Thoracic aorta (tissue), 2 donors: ENCODE measurements around the gene TBX15. TPM values are rescaled to one million over a fixed set of nuclear protein-coding genes. Genes with fewer than 3 reads are reported as not detected.

Source experiments
- ATAC-seq: fragments of 150-250 bp; one replicate; pipeline ENCODE4 v1.8.0; 2017; ENCODE audit warnings: low read depth; ENCODE audit not compliant: insufficient number of reproducible peaks, low FRiP score
- DNase-seq: peaks from one replicate; pipeline ENCODE4 v3.0.0-alpha.2; 2020; ENCODE audit warnings: low spot score
- H3K27ac ChIP-seq, 2 donors: fragments of 200-600 bp; sonication (generic); 1 replicate in 1 of 2; 2 replicates in 1 of 2; pipeline ENCODE4 v1.5.1; 2016; ENCODE audit warnings: mild to moderate bottlenecking in 2 of 2, moderate library complexity in 2 of 2
- H3K27me3 ChIP-seq: fragments of 200-600 bp; sonication (generic); replicated peaks from 2 replicates; pipeline ENCODE4 v1.6.0; 2016; ENCODE audit warnings: mild to moderate bottlenecking; ENCODE audit not compliant: insufficient read depth
- H3K36me3 ChIP-seq: fragments of 200-600 bp; sonication (generic); one replicate; pipeline ENCODE4 v1.5.1; 2016
- H3K4me1 ChIP-seq, 2 donors: fragments of 200-600 bp; sonication (generic); 1 replicate in 1 of 2; 2 replicates in 1 of 2; pipeline versions ENCODE4 v1.5.1 to v1.6.0; 2016; ENCODE audit warnings: low read depth in 2 of 2, mild to moderate bottlenecking in 1 of 2; ENCODE audit not compliant: control insufficient read depth in 1 of 2
- H3K4me3 ChIP-seq: fragments of 200-600 bp; sonication (generic); 2 replicates; pipeline ENCODE4 v1.5.1; 2016; ENCODE audit warnings: mild to moderate bottlenecking
- H3K9me3 ChIP-seq: fragments of 200-600 bp; sonication (generic); 2 replicates; pipeline ENCODE4 v1.5.1; 2016
- CTCF ChIP-seq: fragments of 200-600 bp; sonication (generic); IDR thresholded peaks from one replicate; pipeline ENCODE4 v1.5.1; 2019; ENCODE audit warnings: antibody characterized with exemption
- total RNA-seq, 2 donors: library from RNA; depleted of rRNA; stranded (reverse); fragments of >200 nt; gene quantifications; one replicate each; pipeline versions ENCODE4 v1.1.0 to v1.2.3, GENCODE V29; 2016

Gene TBX15
- total RNA-seq, 2 donors from 2014 or later: 1.5 to 6.8 TPM

GRCh38 chr1:118992237-118992825 is 4.2 kb upstream of the TBX15 start:
- no peaks in the 10 kb centered on the region for H3K36me3 ChIP-seq
- no peak overlapping the region for H3K4me3 ChIP-seq
- no peak for TF ChIP-seq CTCF
- H3K27ac ChIP-seq: no peak overlapping the region
- H3K27me3 ChIP-seq: peaks cover 22% of the 10 kb centered on the region
- ATAC-seq: no peak
- no peak for DNase-seq
- no peaks in the 10 kb centered on the region for H3K9me3 ChIP-seq
- H3K4me1 ChIP-seq: peaks cover 9 to 17% of the 10 kb centered on the region in 2 donors

GRCh38 chr1:118991448-118991847 is 3.3 kb upstream of the TBX15 start:
- Histone ChIP-seq H3K27me3 (peaks cover 23% of the 10 kb centered on the region), H3K4me1 (peaks cover 13 to 25% of the 10 kb centered on the region in 2 donors), H3K36me3 (no peaks in the 10 kb centered on the region), H3K9me3 (no peaks in the 10 kb centered on the region), H3K27ac (no peak overlapping the region), H3K4me3 (no peak overlapping the region)
- DNase-seq (no peak), ATAC-seq (no peak)
- TF ChIP-seq CTCF: no peak

DNA sequence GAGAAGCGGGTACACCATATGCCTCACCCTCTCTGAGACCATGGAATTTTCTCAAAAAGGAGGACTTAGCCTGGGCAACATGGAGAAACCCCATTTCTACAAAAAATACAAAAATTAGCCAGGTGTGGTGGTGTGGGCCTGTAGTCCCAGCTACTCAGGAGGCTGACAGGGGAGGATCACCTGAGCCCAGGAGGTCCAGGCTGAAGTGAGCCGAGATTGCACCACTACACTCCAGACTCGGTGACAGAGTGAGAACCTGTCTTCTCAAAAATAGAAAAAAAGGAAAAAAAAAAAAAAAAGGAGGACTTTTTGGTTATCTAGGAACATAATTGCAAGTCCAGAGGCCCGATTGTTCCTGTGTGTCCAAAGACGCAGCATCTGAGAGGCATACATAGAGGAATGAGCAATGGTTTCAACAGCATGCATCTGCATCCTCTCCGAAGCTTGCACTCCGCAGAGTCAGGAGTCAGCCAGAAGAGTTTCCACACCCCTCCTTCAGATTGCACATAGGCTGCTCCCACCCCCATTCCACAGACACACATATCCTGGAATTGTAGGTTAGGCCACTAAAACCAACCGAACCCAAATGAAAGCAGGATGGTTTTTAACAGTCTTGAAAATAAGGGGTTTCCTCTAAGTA is 2.5 kb upstream of the TBX15 start:
- no peak for TF ChIP-seq CTCF
- no peak for ATAC-seq
- Histone ChIP-seq H3K27me3 (peaks cover 31% of the 10 kb centered on the region), H3K9me3 (no peaks in the 10 kb centered on the region), H3K4me1 (peaks cover 15 to 25% of the 10 kb centered on the region in 2 donors), H3K36me3 (no peaks in the 10 kb centered on the region), H3K4me3 (no peak overlapping the region), H3K27ac (no peak overlapping the region)
- DNase-seq: no peak

GRCh38 chr1:118989878-118990378 is 1.8 kb upstream of the TBX15 start:
- peaks cover 28% of the 10 kb centered on the region for H3K27me3 ChIP-seq
- H3K4me1 ChIP-seq: peaks cover 15 to 27% of the 10 kb centered on the region in 2 donors
- no peaks in the 10 kb centered on the region for H3K9me3 ChIP-seq
- DNase-seq (no peak), ATAC-seq (no peak)
- no peaks in the 10 kb centered on the region for H3K36me3 ChIP-seq
- H3K27ac ChIP-seq: no peak overlapping the region
- H3K4me3 ChIP-seq: no peak overlapping the region
- TF ChIP-seq CTCF: no peak

GRCh38 chr1:118989006-118989815 is 1.1 kb upstream of the TBX15 start:
- Histone ChIP-seq H3K9me3 (no peaks in the 10 kb centered on the region), H3K4me3 (no peak overlapping the region), H3K27ac (no peak overlapping the region), H3K27me3 (peaks cover 34% of the 10 kb centered on the region), H3K36me3 (no peaks in the 10 kb centered on the region), H3K4me1 (peaks cover 15 to 34% of the 10 kb centered on the region in 2 donors)
- no peak for ATAC-seq
- no peak for TF ChIP-seq CTCF
- DNase-seq: no peak
